Measurements from ENCODE around the gene RABGGTA.

DNA sequence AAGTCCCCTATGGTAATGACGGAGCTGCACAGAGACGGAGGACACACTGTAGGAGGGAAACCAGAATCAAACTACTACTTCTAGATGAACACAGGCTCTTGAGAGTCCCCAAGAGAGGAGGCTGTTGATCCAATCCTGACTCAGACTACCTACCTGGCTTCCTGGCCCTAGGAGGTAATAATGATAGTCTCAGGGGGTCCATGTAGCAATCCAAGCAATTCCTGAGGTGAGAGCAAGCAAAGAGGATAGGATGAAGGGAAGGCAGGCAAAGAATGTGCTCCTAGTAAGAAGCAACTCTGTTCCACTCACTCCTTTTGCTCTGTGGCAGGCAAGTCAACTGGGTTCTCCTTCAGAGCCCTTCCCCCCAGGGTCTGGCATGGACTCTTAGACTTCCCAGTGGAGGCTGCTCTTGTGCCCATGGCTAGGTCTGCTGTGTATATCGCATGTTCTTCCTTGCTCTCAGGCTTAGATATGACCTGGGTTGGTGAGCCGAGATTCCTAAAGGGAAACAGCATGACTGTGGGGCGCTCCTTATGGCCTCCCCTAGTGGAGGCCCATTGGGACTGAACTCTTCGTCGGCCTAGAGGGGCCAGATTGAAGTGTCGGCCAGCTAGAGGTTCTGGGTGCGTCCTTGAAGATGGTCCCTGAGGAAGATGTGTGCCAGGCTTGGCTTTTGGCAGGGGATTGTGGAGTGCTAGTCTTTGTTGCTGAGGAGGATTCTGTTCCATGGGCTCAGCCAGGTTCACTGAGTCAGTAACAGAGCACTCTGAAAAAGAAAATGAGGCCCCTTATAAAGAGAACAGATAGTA is 31.1 kb downstream of the RABGGTA start:
- TF ChIP-seq, protein P1, sequence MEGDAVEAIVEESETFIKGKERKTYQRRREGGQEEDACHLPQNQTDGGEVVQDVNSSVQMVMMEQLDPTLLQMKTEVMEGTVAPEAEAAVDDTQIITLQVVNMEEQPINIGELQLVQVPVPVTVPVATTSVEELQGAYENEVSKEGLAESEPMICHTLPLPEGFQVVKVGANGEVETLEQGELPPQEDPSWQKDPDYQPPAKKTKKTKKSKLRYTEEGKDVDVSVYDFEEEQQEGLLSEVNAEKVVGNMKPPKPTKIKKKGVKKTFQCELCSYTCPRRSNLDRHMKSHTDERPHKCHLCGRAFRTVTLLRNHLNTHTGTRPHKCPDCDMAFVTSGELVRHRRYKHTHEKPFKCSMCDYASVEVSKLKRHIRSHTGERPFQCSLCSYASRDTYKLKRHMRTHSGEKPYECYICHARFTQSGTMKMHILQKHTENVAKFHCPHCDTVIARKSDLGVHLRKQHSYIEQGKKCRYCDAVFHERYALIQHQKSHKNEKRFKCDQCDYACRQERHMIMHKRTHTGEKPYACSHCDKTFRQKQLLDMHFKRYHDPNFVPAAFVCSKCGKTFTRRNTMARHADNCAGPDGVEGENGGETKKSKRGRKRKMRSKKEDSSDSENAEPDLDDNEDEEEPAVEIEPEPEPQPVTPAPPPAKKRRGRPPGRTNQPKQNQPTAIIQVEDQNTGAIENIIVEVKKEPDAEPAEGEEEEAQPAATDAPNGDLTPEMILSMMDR (IDR thresholded peaks at IDR 0.05; ENCODE audit: low read depth, low read length, poor library complexity, severe bottlenecking), result no peak
- TF ChIP-seq EZH2phosphoT487 (IDR thresholded peaks at IDR 0.05; ENCODE audit: borderline replicate concordance, low read length), result no peak
